HepG2 (cell line): Measurements from ENCODE around the gene GSC2. TPM values are rescaled to one million over a fixed set of nuclear protein-coding genes. Genes with fewer than 3 reads are reported as not detected.

Experiments
- CBFB ChIP-seq: sonication (generic); formaldehyde crosslinking; IDR thresholded peaks from 2 replicates; pipeline ENCODE4 v1.4.0; 2020; ENCODE audit warnings: missing genetic modification reagents
- KDM3A ChIP-seq: IDR thresholded peaks from 2 replicates; pipeline ENCODE4 v1.6.1; 2018; ENCODE audit warnings: low read depth, missing compliant biosample characterization
- KLF9 ChIP-seq: IDR thresholded peaks from 2 replicates; pipeline ENCODE4 v1.6.1; 2016; ENCODE audit warnings: low read depth
- MBNL3 ChIP-seq: fragments of 250-450 bp; sonication (Bioruptor Pico); conservative IDR thresholded peaks from 2 replicates; pipeline ENCODE4 v1.8.0; 2022; ENCODE audit warnings: mild to moderate bottlenecking, inconsistent platforms
- MTA3 ChIP-seq: sonication (generic); formaldehyde crosslinking; IDR thresholded peaks from 2 replicates; pipeline ENCODE4 v1.4.0; 2020; ENCODE audit warnings: missing genetic modification reagents
- MXI1 ChIP-seq: IDR thresholded peaks from 3 replicates; pipeline ENCODE4 v1.6.1; 2012; ENCODE audit warnings: low read depth, low read length, inconsistent platforms, borderline replicate concordance
- MYNN ChIP-seq: sonication (generic); formaldehyde crosslinking; IDR thresholded peaks from 2 replicates; pipeline ENCODE4 v1.4.0; 2020; ENCODE audit warnings: mild to moderate bottlenecking, low read depth, missing genetic modification reagents
- PLRG1 ChIP-seq: fragments of 450-650 bp; conservative IDR thresholded peaks from 2 replicates; pipeline ENCODE4 v1.6.1; 2016
- TMF1 ChIP-seq: sonication (generic); formaldehyde crosslinking; IDR thresholded peaks from 2 replicates; pipeline ENCODE4 v1.8.1; 2022; ENCODE audit warnings: low read depth, missing genetic modification reagents
- TP53 ChIP-seq: sonication (generic); formaldehyde crosslinking; conservative IDR thresholded peaks from 2 replicates; pipeline ENCODE4 v1.4.0; 2020; ENCODE audit warnings: missing genetic modification reagents
- ZFP36 ChIP-seq: fragments of 150-350 bp; IDR thresholded peaks from 2 replicates; pipeline ENCODE4 v1.6.1; 2018; ENCODE audit warnings: borderline replicate concordance, low read length, low read depth; ENCODE audit not compliant: partially characterized antibody
- ZFP36L2 ChIP-seq: sonication (generic); formaldehyde crosslinking; IDR thresholded peaks from 2 replicates; pipeline ENCODE4 v1.4.0; 2020; ENCODE audit warnings: missing genetic modification reagents
- ZFP82 ChIP-seq: sonication (generic); formaldehyde crosslinking; IDR thresholded peaks from 2 replicates; pipeline ENCODE4 v1.5.1; 2020; ENCODE audit warnings: mild to moderate bottlenecking, missing genetic modification reagents, borderline replicate concordance
- ZFYVE20 ChIP-seq: sonication (generic); formaldehyde crosslinking; IDR thresholded peaks from 2 replicates; pipeline ENCODE4 v1.8.0; 2023; ENCODE audit warnings: low read depth, mild to moderate bottlenecking, moderate library complexity, missing genetic modification reagents, borderline replicate concordance
- ZKSCAN5 ChIP-seq: sonication (generic); formaldehyde crosslinking; IDR thresholded peaks from 2 replicates; pipeline ENCODE4 v1.5.1; 2020; ENCODE audit warnings: mild to moderate bottlenecking, missing genetic modification reagents
- ZNF160 ChIP-seq: sonication (generic); formaldehyde crosslinking; IDR thresholded peaks from 2 replicates; pipeline ENCODE4 v1.8.0; 2022; ENCODE audit warnings: mild to moderate bottlenecking, inconsistent platforms, missing genetic modification reagents
- ZNF292 ChIP-seq: sonication (generic); formaldehyde crosslinking; IDR thresholded peaks from 2 replicates; pipeline ENCODE4 v1.8.1; 2022; ENCODE audit warnings: mild to moderate bottlenecking, low read depth, missing genetic modification reagents, borderline replicate concordance
- ZNF333 ChIP-seq: sonication (generic); formaldehyde crosslinking; IDR thresholded peaks from 2 replicates; pipeline ENCODE4 v1.4.0; 2020; ENCODE audit warnings: mild to moderate bottlenecking, missing genetic modification reagents, borderline replicate concordance
- ZNF383 ChIP-seq: sonication (generic); formaldehyde crosslinking; IDR thresholded peaks from 2 replicates; pipeline ENCODE4 v1.4.0; 2020; ENCODE audit warnings: missing genetic modification reagents, mild to moderate bottlenecking, borderline replicate concordance
- ZNF558 ChIP-seq: sonication (generic); formaldehyde crosslinking; IDR thresholded peaks from 2 replicates; pipeline ENCODE4 v1.9.0; 2022; ENCODE audit warnings: mild to moderate bottlenecking, missing genetic modification reagents, borderline replicate concordance
- polyA plus RNA-seq, 8 experiments: library from polyadenylated mRNA; depleted of rRNA in 3 of 8; stranded (reverse) in 7 of 8; unstranded in 1 of 8; fragments of >200 nt; fragmentation: Illumina TruSeq in 4 of 8; extraction: Trizol in 4 of 8; gene quantifications; 2 replicates each; pipeline versions ENCODE4 v1.2.1 to v1.2.3, GENCODE V29; 2011 to 2016; ENCODE audit warnings: low read depth in 4 of 8, missing spikeins in 1 of 8, mixed read lengths in 1 of 8; ENCODE audit not compliant: insufficient read depth in 1 of 8
- total RNA-seq, 5 experiments: library from RNA; depleted of rRNA; stranded (reverse); fragments of >200 nt; fragmentation: Illumina TruSeq; extraction: Trizol; gene quantifications; 2 replicates each; pipeline ENCODE4 v1.2.3, GENCODE V29; 2016; ENCODE audit warnings: low read depth in 1 of 5
- TF ChIP-seq, protein P1 (sequence below): sonication (generic); formaldehyde crosslinking; IDR thresholded peaks from 2 replicates; pipeline ENCODE4 v1.9.0; 2021; ENCODE audit warnings: missing genetic modification reagents, borderline replicate concordance
- TF ChIP-seq, protein P2 (sequence below): sonication (generic); formaldehyde crosslinking; IDR thresholded peaks from 2 replicates; pipeline ENCODE4 v1.5.0; 2020; ENCODE audit warnings: missing genetic modification reagents
- TF ChIP-seq, protein P3 (sequence below): sonication (generic); formaldehyde crosslinking; IDR thresholded peaks from 2 replicates; pipeline ENCODE4 v1.8.1; 2023; ENCODE audit warnings: missing genetic modification reagents, mild to moderate bottlenecking, borderline replicate concordance
- TF ChIP-seq, protein P4 (sequence below): IDR thresholded peaks from 2 replicates; pipeline ENCODE4 v1.6.1; 2016; ENCODE audit warnings: missing biosample characterization, missing genetic modification reagents, low read depth
- TF ChIP-seq, protein P5 (sequence below): sonication (generic); formaldehyde crosslinking; IDR thresholded peaks from 2 replicates; pipeline ENCODE4 v1.8.1; 2023; ENCODE audit warnings: mild to moderate bottlenecking, moderate library complexity, missing genetic modification reagents

The GSC2 gene
- total and polyA plus RNA-seq, 2 of the 13 experiments (the other 11 are each of a cell fraction or from before 2014, with no cell fraction given), result not detected

DNA sequence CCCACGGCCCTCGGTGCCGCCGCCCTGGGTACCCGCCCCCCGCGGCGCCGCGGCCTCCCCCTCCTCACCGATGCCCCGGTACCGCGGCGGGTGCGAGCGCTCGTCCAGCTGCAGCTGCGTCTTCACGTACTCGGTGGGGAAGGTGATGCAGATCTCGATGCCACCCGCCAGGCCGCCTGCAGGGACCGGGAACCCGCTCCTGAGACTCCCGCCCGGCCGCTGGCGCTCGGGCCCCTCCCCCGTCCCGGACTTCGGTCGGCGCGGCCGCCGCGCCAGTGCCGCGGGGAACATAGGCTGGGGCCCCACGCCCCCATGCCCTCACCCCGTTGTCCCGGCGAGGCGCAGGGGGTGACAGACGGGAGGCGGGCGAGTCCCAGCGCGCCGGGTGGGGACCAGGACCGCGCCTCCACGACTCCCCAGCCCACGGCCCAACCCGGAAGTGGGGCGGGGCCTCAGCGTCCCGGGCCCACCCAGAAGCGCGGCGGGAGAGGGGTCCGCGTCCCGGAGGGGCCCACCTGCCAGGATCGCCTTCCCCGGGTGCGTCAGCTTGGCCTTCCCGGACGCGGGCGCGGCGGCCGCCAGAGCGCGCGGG, 28.1 kb upstream of the GSC2 start (continued):
- TF ChIP-seq ZFYVE20 (CRISPR knock-in tag), result no peak
- TF ChIP-seq, protein P1, sequence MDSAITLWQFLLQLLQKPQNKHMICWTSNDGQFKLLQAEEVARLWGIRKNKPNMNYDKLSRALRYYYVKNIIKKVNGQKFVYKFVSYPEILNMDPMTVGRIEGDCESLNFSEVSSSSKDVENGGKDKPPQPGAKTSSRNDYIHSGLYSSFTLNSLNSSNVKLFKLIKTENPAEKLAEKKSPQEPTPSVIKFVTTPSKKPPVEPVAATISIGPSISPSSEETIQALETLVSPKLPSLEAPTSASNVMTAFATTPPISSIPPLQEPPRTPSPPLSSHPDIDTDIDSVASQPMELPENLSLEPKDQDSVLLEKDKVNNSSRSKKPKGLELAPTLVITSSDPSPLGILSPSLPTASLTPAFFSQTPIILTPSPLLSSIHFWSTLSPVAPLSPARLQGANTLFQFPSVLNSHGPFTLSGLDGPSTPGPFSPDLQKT (CRISPR knock-in tag), result no peak; the same call in 1 of the 2 replicates
- peak; percentile 76; the same call in 1 of the 2 replicates for TF ChIP-seq ZNF333
- no peak for TF ChIP-seq ZKSCAN5
- TF ChIP-seq, protein P2, sequence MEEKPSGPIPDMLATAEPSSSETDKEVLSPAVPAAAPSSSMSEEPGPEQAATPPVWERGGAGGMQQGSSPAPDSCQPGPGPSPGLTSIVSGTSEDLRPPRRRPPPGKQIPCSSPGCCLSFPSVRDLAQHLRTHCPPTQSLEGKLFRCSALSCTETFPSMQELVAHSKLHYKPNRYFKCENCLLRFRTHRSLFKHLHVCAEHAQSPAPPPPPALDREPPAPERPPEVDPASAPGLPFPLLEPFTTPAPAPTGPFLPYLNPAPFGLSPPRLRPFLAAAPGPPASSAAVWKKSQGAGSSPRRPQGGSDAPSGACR (CRISPR knock-in tag), result peak; percentile 71; the same call in 1 of the 2 replicates
- TF ChIP-seq ZNF292 (CRISPR knock-in tag), result no peak
- TF ChIP-seq ZNF558 (CRISPR knock-in tag), result peak; percentile 27; the same call in 1 of the 2 replicates
- TF ChIP-seq, protein P3, sequence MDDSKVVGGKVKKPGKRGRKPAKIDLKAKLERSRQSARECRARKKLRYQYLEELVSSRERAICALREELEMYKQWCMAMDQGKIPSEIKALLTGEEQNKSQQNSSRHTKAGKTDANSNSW (CRISPR knock-in tag), result no peak
- TF ChIP-seq KLF9, result no peak
- TF ChIP-seq MXI1, result no peak; the same call in 2 of the 3 replicates
- TF ChIP-seq ZNF160 (CRISPR knock-in tag), result no peak
- TF ChIP-seq TMF1, result no peak
- TF ChIP-seq MYNN (CRISPR knock-in tag), result no peak
- TF ChIP-seq PLRG1, result no peak
- no peak for TF ChIP-seq TP53 (CRISPR knock-in tag)
- TF ChIP-seq ZFP36L2, result no peak
- no peak for TF ChIP-seq KDM3A (CRISPR knock-in tag)
- TF ChIP-seq ZNF383 (CRISPR knock-in tag), result no peak
- no peak for TF ChIP-seq MBNL3 (CRISPR knock-in tag)
- TF ChIP-seq, protein P4, sequence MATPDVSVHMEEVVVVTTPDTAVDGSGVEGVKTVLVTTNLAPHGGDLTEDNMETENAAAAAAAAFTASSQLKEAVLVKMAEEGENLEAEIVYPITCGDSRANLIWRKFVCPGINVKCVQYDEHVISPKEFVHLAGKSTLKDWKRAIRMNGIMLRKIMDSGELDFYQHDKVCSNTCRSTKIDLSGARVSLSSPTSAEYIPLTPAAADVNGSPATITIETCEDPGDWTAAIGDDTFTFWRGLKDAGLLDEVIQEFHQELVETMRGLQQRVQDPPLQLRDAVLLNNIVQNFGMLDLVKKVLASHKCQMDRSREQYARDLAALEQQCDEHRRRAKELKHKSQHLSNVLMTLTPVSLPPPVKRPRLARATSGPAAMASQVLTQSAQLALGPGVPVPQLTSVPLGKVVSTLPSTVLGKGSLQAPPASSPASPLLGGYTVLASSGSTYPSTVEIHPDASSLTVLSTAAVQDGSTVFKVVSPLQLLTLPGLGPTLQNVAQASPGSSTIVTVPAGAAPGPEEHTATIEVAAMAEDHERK (CRISPR knock-in tag), result no peak
- no peak for TF ChIP-seq ZFP36
- TF ChIP-seq CBFB (CRISPR knock-in tag), result no peak; the same call in 1 of the 2 replicates
- no peak for TF ChIP-seq MTA3 (CRISPR knock-in tag)
- TF ChIP-seq, protein P5, sequence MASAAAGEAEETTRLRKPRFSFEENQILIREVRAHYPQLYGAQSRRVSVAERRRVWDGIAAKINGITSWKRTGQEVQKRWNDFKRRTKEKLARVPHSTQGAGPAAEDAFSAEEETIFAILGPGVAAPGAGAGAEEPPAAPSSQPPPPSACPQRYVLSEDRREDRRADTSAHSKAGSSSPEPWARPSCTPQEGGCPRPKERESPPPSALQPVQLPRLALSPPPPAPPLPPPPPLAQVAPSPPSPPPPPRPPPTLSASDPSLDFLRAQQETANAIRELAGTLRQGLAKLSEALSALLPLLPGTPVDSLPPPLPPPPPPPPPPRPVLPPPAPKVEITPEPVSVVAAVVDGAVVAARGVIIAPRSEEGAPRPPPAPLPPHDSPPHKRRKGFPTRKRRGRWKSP, result no peak
- TF ChIP-seq ZFP82 (CRISPR knock-in tag), result no peak
